H1 (cell line): Measurements from ENCODE around the gene PMF1. TPM values are rescaled to one million over a fixed set of nuclear protein-coding genes. Genes with fewer than 3 reads are reported as not detected.

Experiments used
- CTCF ChIA-PET: fragments of 300-600 bp; sonication (Branson Sonifier 250); formaldehyde crosslinking; loops from one replicate; lab custom pipeline; 2021; ENCODE audit not compliant: partially characterized antibody; lab: Charles Lee
- POLR2A ChIA-PET: fragments of 300-600 bp; sonication (Branson Sonifier 250); formaldehyde crosslinking; loops from one replicate; lab custom pipeline; 2021; ENCODE audit warnings: inconsistent platforms; ENCODE audit not compliant: partially characterized antibody; lab: Charles Lee
- DNase-seq, 2 experiments: peaks; one replicate each; pipeline versions ENCODE4 v3.0.0 to v3.0.0-alpha.2; 2010 to 2022; ENCODE audit warnings: low spot score in 2 of 2, low read depth in 1 of 2, mixed read lengths in 1 of 2
- FAIRE-seq: peaks from 2 replicates; lab custom pipeline; 2011; peaks lifted over from hg19 to GRCh38; lab: Jason Lieb, UNC
- H2AFZ ChIP-seq: 2 replicates; pipeline ENCODE4 v1.8.1; 2012; ENCODE audit warnings: low read length, inconsistent platforms
- H2AK5ac ChIP-seq: 2 replicates; pipeline ENCODE4 v1.6.1; 2013; ENCODE audit warnings: low read depth, low read length
- H2BK120ac ChIP-seq: replicated peaks from 2 replicates; pipeline ENCODE3; 2013; ENCODE audit warnings: low read depth, low read length, inconsistent platforms
- H2BK12ac ChIP-seq: 2 replicates; pipeline ENCODE4 v1.6.1; 2013; ENCODE audit warnings: low read depth, low read length
- H2BK15ac ChIP-seq: 2 replicates; pipeline ENCODE4 v1.6.1; 2013; ENCODE audit warnings: low read length
- H2BK20ac ChIP-seq: 2 replicates; pipeline ENCODE4 v1.6.1; 2013; ENCODE audit warnings: low read length
- H2BK5ac ChIP-seq: 2 replicates; pipeline ENCODE4 v1.6.1; 2013; ENCODE audit warnings: low read depth, low read length
- H3K14ac ChIP-seq: 2 replicates; pipeline ENCODE4 v1.6.1; 2013; ENCODE audit warnings: inconsistent platforms; ENCODE audit not compliant: insufficient read length
- H3K18ac ChIP-seq: 2 replicates; pipeline ENCODE4 v1.6.1; 2013; ENCODE audit warnings: low read length; ENCODE audit errors: extremely low read depth
- H3K23ac ChIP-seq: 2 replicates; pipeline ENCODE4 v1.6.1; 2013; ENCODE audit warnings: inconsistent platforms; ENCODE audit not compliant: insufficient read length
- H3K23me2 ChIP-seq: 2 replicates; pipeline ENCODE4 v1.6.1; 2013; ENCODE audit warnings: low read depth, low read length
- H3K27ac ChIP-seq: 2 replicates; pipeline ENCODE4 v1.6.1; 2011; ENCODE audit warnings: low read depth, low read length, inconsistent platforms
- H3K27me3 ChIP-seq, 4 experiments: replicated peaks in 1 of 4; 1 replicate in 1 of 4; 2 replicates in 3 of 4; pipeline versions ENCODE4 v1.6.1 to v1.8.1; 2011 to 2013; ENCODE audit warnings: low read length in 3 of 4, mild to moderate bottlenecking in 3 of 4, inconsistent platforms in 2 of 4, mixed read lengths in 2 of 4, moderate library complexity in 1 of 4; ENCODE audit not compliant: control insufficient read depth in 3 of 4, insufficient read depth in 3 of 4; ENCODE audit errors: extremely low read depth in 1 of 4
- H3K36me3 ChIP-seq, 4 experiments: 2 replicates each; pipeline versions ENCODE4 v1.6.1 to v1.8.1; 2011 to 2013; ENCODE audit warnings: mild to moderate bottlenecking in 4 of 4, low read length in 3 of 4, moderate library complexity in 2 of 4, control low read depth in 1 of 4, inconsistent platforms in 1 of 4; ENCODE audit not compliant: insufficient read depth in 4 of 4, control insufficient read depth in 2 of 4
- H3K4ac ChIP-seq: replicated peaks from 2 replicates; pipeline ENCODE3; 2013; ENCODE audit warnings: low read length, low read depth, mixed read lengths, inconsistent platforms; ENCODE audit not compliant: insufficient read length
- H3K4me1 ChIP-seq, 4 experiments: replicated peaks in 1 of 4; 1 replicate in 1 of 4; 2 replicates in 3 of 4; pipeline versions ENCODE4 v1.6.1 to v1.8.1; 2011 to 2013; ENCODE audit warnings: low read length in 3 of 4, inconsistent platforms in 2 of 4, mixed read lengths in 1 of 4; ENCODE audit not compliant: insufficient read depth in 4 of 4, control insufficient read depth in 3 of 4
- H3K4me2 ChIP-seq, 2 experiments: 2 replicates each; pipeline versions ENCODE4 v1.6.1 to v1.8.1; 2011 to 2013; ENCODE audit warnings: low read depth in 2 of 2, low read length in 2 of 2, control low read depth in 1 of 2, inconsistent platforms in 1 of 2, mild to moderate bottlenecking in 1 of 2; ENCODE audit not compliant: insufficient read depth in 1 of 2
- H3K4me3 ChIP-seq, 4 experiments: fragments of 200-600, 300-600 bp in 1 of 4; sonication (generic), shearing (Covaris generic), sonication (Bioruptor Twin) in 1 of 4; 2 replicates each; pipeline versions ENCODE4 v1.5.1 to v1.8.1; 2011 to 2016; ENCODE audit warnings: low read length in 4 of 4, low read depth in 3 of 4, control low read depth in 2 of 4, inconsistent platforms in 2 of 4, mild to moderate bottlenecking in 2 of 4, mixed read lengths in 1 of 4, moderate library complexity in 1 of 4; ENCODE audit not compliant: insufficient read depth in 2 of 4; ENCODE audit errors: extremely low read depth in 1 of 4
- H3K56ac ChIP-seq: replicated peaks from 2 replicates; pipeline ENCODE3; 2013; ENCODE audit warnings: low read depth, mild to moderate bottlenecking, mixed read lengths, low read length, inconsistent platforms; ENCODE audit not compliant: insufficient read length
- H3K79me1 ChIP-seq: 2 replicates; pipeline ENCODE4 v1.6.1; 2013; ENCODE audit warnings: low read depth, low read length, control low read depth
- H3K79me2 ChIP-seq, 2 experiments: 2 replicates each; pipeline versions ENCODE4 v1.6.1 to v1.8.1; 2012 to 2013; ENCODE audit warnings: low read length in 2 of 2, mild to moderate bottlenecking in 2 of 2, inconsistent platforms in 1 of 2; ENCODE audit not compliant: insufficient read depth in 2 of 2, control insufficient read depth in 1 of 2
- H3K9ac ChIP-seq, 4 experiments: replicated peaks in 1 of 4; 1 replicate in 1 of 4; 2 replicates in 3 of 4; pipeline versions ENCODE4 v1.6.1 to v1.8.1; 2011 to 2013; ENCODE audit warnings: low read depth in 3 of 4, low read length in 3 of 4, control low read depth in 2 of 4, mild to moderate bottlenecking in 2 of 4, moderate library complexity in 2 of 4, inconsistent platforms in 1 of 4; ENCODE audit errors: extremely low read depth in 1 of 4
- H3K9me3 ChIP-seq, 2 experiments: 2 replicates each; pipeline versions ENCODE4 v1.6.1 to v1.8.1; 2012 to 2013; ENCODE audit warnings: mild to moderate bottlenecking in 2 of 2, moderate library complexity in 2 of 2, control low read depth in 1 of 2, inconsistent platforms in 1 of 2, low read depth in 1 of 2, low read length in 1 of 2, mixed read lengths in 1 of 2; ENCODE audit not compliant: insufficient read depth in 2 of 2
- H4K20me1 ChIP-seq, 2 experiments: replicated peaks in 1 of 2; 2 replicates each; pipeline versions ENCODE3 to v1.8.1; 2011 to 2013; ENCODE audit warnings: inconsistent platforms in 2 of 2, low read length in 2 of 2, mild to moderate bottlenecking in 1 of 2; ENCODE audit not compliant: insufficient read depth in 2 of 2, control insufficient read depth in 1 of 2
- H4K5ac ChIP-seq: 2 replicates; pipeline ENCODE4 v1.6.1; 2013; ENCODE audit warnings: low read length, low read depth, mixed read lengths, inconsistent platforms; ENCODE audit not compliant: insufficient read length
- H4K8ac ChIP-seq: 2 replicates; pipeline ENCODE4 v1.8.0; 2013; ENCODE audit warnings: mild to moderate bottlenecking, moderate library complexity, low read length, inconsistent platforms; ENCODE audit not compliant: insufficient read depth; ENCODE audit errors: extremely low read depth
- H4K91ac ChIP-seq: replicated peaks from 2 replicates; pipeline ENCODE3; 2013; ENCODE audit warnings: low read length, mixed read lengths, inconsistent platforms; ENCODE audit not compliant: insufficient read length
- ASH2L ChIP-seq: fragments of 200-600, 300-600 bp; sonication (generic); IDR thresholded peaks from one replicate; pipeline ENCODE4 v1.7.1; 2017; ENCODE audit warnings: low read length
- BRCA1 ChIP-seq: IDR thresholded peaks from 2 replicates; pipeline ENCODE4 v1.6.1; 2012; ENCODE audit warnings: low read depth, low read length, improper control_type of control experiment
- CBX8 ChIP-seq: fragments of 300-800, 300-1000 bp; sonication (generic); IDR thresholded peaks from 2 replicates; pipeline ENCODE4 v1.7.1; 2016; ENCODE audit warnings: low read depth, low read length, borderline replicate concordance
- CHD2 ChIP-seq: IDR thresholded peaks from 2 replicates; pipeline ENCODE4 v1.6.1; 2012; ENCODE audit warnings: low read length, improper control_type of control experiment
- CTBP2 ChIP-seq: IDR thresholded peaks from 2 replicates; pipeline ENCODE4 v1.7.0; 2011; ENCODE audit warnings: borderline replicate concordance, mild to moderate bottlenecking, moderate library complexity, mixed read lengths, low read length; ENCODE audit not compliant: insufficient read depth, insufficient read length
- JUN ChIP-seq: IDR thresholded peaks from 2 replicates; pipeline ENCODE4 v1.6.1; 2011; ENCODE audit warnings: low read depth, mild to moderate bottlenecking, improper control_type of control experiment, low read length
- NANOG ChIP-seq: IDR thresholded peaks from 2 replicates; pipeline ENCODE4 v1.6.1; 2011; ENCODE audit warnings: low read length, low read depth, mild to moderate bottlenecking, inconsistent platforms; ENCODE audit not compliant: insufficient read depth, poor library complexity, severe bottlenecking
- POU5F1 ChIP-seq: IDR thresholded peaks from 2 replicates; pipeline ENCODE4 v1.6.1; 2011; ENCODE audit warnings: low read depth, mild to moderate bottlenecking, low read length, moderate library complexity
- SIX5 ChIP-seq: IDR thresholded peaks from 2 replicates; pipeline ENCODE4 v1.6.1; 2011; ENCODE audit warnings: mild to moderate bottlenecking, low read depth, low read length
- SP4 ChIP-seq: IDR thresholded peaks from 2 replicates; pipeline ENCODE4 v1.6.1; 2012; ENCODE audit warnings: low read length, inconsistent platforms
- TAF7 ChIP-seq: optimal IDR thresholded peaks from 2 replicates; pipeline ENCODE3; 2011; ENCODE audit warnings: low read depth, mild to moderate bottlenecking, inconsistent platforms, low read length, moderate library complexity, borderline replicate concordance
- WGBS, 2 experiments: shearing (Covaris generic) in 1 of 2; methylation state at CpG; one replicate each; pipeline versions ENCODE4 v1.1.6 to v1.1.7; 2013 to 2015; ENCODE audit warnings: low lambda C conversion rate in 2 of 2, mixed read lengths in 2 of 2, inconsistent platforms in 1 of 2, low coverage in 1 of 2, missing lambda C conversion rate in 1 of 2; ENCODE audit not compliant: insufficient replicate concordance in 2 of 2, insufficient coverage in 1 of 2, insufficient read length in 1 of 2; ENCODE audit errors: extremely low coverage in 1 of 2, missing lambda C conversion rate in 1 of 2; 5-methylcytosine and 5-hydroxymethylcytosine counted together
- polyA plus RNA-seq, 7 experiments: library from polyadenylated mRNA; depleted of rRNA in 3 of 7; stranded (reverse) in 5 of 7; unstranded in 2 of 7; fragments of >200 nt in 5 of 7; fragments of 200-250 nt in 2 of 7; gene quantifications; 1 replicate in 5 of 7; 2 replicates in 1 of 7; 4 replicates in 1 of 7; pipeline versions ENCODE4 v1.2.1 to v1.2.3, GENCODE V29; 2011 to 2013; ENCODE audit warnings: missing spikeins in 2 of 7, mixed read lengths in 2 of 7
- total RNA-seq: library from RNA; stranded (reverse); fragmentation: NEBNext Ultra II Directional; extraction: Animal tissue kit (Norgen Biotek cat#: 25700); gene quantifications from 2 replicates; pipeline ENCODE4 v1.2.1, GENCODE V29; 2021
- TF ChIP-seq, protein P1 (sequence below): IDR thresholded peaks from 2 replicates; pipeline ENCODE4 v1.6.1; 2011; ENCODE audit warnings: low read depth, mild to moderate bottlenecking, low read length; ENCODE audit not compliant: insufficient read depth

PMF1 gene
- total and polyA plus RNA-seq, 2 of the 8 experiments (the other 6 are each of a cell fraction or from before 2014, with no cell fraction given): 113 to 296 TPM

DNA sequence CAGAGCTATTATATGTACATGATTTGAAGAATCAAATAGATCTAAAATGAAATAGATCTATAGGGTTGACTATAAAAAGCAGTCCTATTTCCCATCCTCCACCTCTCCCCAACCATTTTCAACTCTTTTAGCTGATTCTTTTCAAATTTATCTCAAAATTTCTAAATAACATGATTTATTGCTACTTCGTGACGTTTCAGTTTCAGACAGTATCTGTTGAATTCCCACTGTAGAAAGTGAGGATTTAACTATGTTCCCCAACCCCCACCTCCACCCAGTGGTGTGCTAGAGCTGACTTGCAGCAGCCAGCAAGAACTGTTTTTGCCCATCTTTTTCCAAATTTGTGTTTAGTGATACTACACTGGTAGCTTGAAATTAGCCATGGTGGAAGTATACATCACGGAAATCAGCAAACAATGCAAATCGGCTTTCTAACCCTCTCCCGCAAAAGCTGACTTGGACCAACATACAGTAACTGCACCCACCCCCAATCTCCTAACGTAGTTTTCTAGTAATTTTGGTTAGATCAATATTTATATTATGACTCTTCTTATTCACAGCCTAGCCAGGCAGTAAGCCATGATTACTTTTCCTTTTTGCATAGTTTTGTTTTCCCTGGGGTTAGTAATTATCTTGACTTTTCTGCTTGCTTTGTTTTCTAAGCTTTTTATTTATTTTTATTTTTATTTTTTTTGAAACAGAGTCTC lies 48.5 kb upstream of the PMF1 start:
- no peak overlapping the region for H3K56ac ChIP-seq
- no peak overlapping the region for H3K18ac ChIP-seq
- FAIRE-seq: no peak
- no peak overlapping the region for H2BK12ac ChIP-seq
- H3K14ac ChIP-seq: no peak overlapping the region
- H3K79me1 ChIP-seq: no peaks in the 10 kb centered on the region
- H3K27ac ChIP-seq: no peak overlapping the region
- H3K4me3 ChIP-seq: no peak overlapping the region
- no peak overlapping the region for H4K8ac ChIP-seq
- H3K79me2 ChIP-seq: no peaks in the 10 kb centered on the region
- DNase-seq: no peak
- peaks cover 4% of the 10 kb centered on the region; the same call in 1 of the 2 replicates for H3K23me2 ChIP-seq
- H3K9me3 ChIP-seq: no peaks in the 10 kb centered on the region
- peaks cover 0 to 9% (median 0%) of the 10 kb centered on the region in 4 experiments; a peak in 2 of 8 replicates for H3K36me3 ChIP-seq
- ChIA-PET POLR2A (interaction anchor here (0.8 to 5.1 kb wide), 8 partner anchors 12 to 65 kb away, joined by 3 to 27 read pairs (median 4); partner anchors contain the start of gene PMF1), CTCF (interaction anchor here (0.6 to 7.5 kb wide), 9 partner anchors 10 to 159 kb away, joined by 3 to 65 read pairs (median 4); partner anchors contain the start of gene SLC25A44)
- H2BK20ac ChIP-seq: no peak overlapping the region
- H4K91ac ChIP-seq: no peak overlapping the region
- H3K9ac ChIP-seq: no peak overlapping the region
- H2BK5ac ChIP-seq: no peak overlapping the region
- H2BK120ac ChIP-seq: no peak overlapping the region
- H3K23ac ChIP-seq: no peak overlapping the region
- no peak overlapping the region for H3K4ac ChIP-seq
- H2BK15ac ChIP-seq: no peak overlapping the region
- no peaks in the 10 kb centered on the region for H3K27me3 ChIP-seq
- peaks cover 3 to 14% (median 9%) of the 10 kb centered on the region in 4 experiments; a peak in 6 of 7 replicates for H3K4me1 ChIP-seq
- WGBS, 2 experiments: 88% methylated on average over 6 of the region's 6 CpGs; no CpG with 5 or more reads in 1 of the 2 experiments
- no peak overlapping the region for H3K4me2 ChIP-seq
- H2AFZ ChIP-seq: no peak overlapping the region
- H4K20me1 ChIP-seq: no peaks in the 10 kb centered on the region
- H2AK5ac ChIP-seq: no peak overlapping the region
- H4K5ac ChIP-seq: no peak overlapping the region
- TF ChIP-seq ASH2L (no peak), SP4 (no peak), JUN (no peak), TAF7 (no peak), CBX8 (no peak), CTBP2 (no peak), CHD2 (no peak), BRCA1 (no peak), SIX5 (no peak), NANOG (no peak), POU5F1 (no peak)
- TF ChIP-seq, protein P1, sequence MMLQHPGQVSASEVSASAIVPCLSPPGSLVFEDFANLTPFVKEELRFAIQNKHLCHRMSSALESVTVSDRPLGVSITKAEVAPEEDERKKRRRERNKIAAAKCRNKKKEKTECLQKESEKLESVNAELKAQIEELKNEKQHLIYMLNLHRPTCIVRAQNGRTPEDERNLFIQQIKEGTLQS: no peak
